Activated CD4-positive, alpha-beta memory T cell treated with anti-CD3 and anti-CD28 coated beads for 36 hours (primary cell): Measurements from ENCODE around the gene PKP3. TPM values are rescaled to one million over a fixed set of nuclear protein-coding genes. Genes with fewer than 3 reads are reported as not detected.

Experiments
- CTCF ChIA-PET: fragments of 350-600 bp; sonication (Branson Sonifier 250); formaldehyde crosslinking; loops from one replicate; lab custom pipeline; 2021; ENCODE audit warnings: antibody characterized with exemption, inconsistent platforms; lab: Charles Lee
- POLR2A ChIA-PET: fragments of 350-600 bp; sonication (Branson Sonifier 250); formaldehyde crosslinking; loops from one replicate; lab custom pipeline; 2021; ENCODE audit warnings: antibody characterized with exemption; lab: Charles Lee
- DNase-seq: peaks from one replicate; pipeline ENCODE4 v3.0.0-alpha.2; 2020
- H3K27ac Mint-ChIP-seq: one replicate; pipeline ENCODE4 v1.8.0; 2021; ENCODE audit warnings: mixed read lengths
- H3K27me3 Mint-ChIP-seq: one replicate; pipeline ENCODE4 v1.8.0; 2021; ENCODE audit warnings: mixed read lengths
- H3K36me3 Mint-ChIP-seq: one replicate; pipeline ENCODE4 v1.8.0; 2021; ENCODE audit warnings: mixed read lengths
- H3K4me1 Mint-ChIP-seq: one replicate; pipeline ENCODE4 v1.8.0; 2021; ENCODE audit warnings: low read depth, mixed read lengths
- H3K4me3 Mint-ChIP-seq: one replicate; pipeline ENCODE4 v1.8.0; 2021; ENCODE audit warnings: mild to moderate bottlenecking, mixed read lengths
- H3K9me3 Mint-ChIP-seq: one replicate; pipeline ENCODE4 v1.8.0; 2021; ENCODE audit warnings: mixed read lengths
- intact Hi-C: fragments of 100-400 bp; cut with micrococcal nuclease; formaldehyde crosslinking; loops from one replicate; pipeline ENCODE4 v1.15.1; 2023
- total RNA-seq, 2 experiments: library from RNA; stranded (reverse); gene quantifications; one replicate each; pipeline ENCODE4 v1.2.3, GENCODE V29; 2021

Gene PKP3
- total RNA-seq, 2 experiments from 2014 or later: 0.40 TPM; not detected in 1

DNA sequence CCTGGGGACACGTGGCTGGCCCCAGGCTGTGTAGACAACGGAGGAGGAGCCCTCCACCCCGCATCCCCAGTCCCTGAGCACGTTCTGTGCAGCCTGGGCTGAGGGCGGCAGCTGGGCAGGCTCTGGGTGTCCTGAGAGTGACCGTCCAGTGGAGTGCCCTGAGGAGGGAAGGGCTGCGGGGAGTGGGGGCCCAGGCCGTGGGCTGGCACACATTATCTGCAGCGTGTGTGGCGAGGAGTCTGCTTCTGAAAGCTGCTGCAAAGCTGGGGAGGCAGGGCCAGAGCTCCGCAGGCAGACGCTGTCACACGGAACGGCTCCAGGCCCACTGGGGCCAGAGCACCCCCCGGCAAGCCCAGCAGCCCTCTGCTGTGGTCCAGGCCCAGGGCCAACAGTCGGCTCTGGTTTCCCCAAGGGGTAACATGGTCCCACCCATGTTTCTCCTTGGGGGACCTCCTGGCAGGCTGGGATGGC lies 48.6 kb downstream of the PKP3 start:
- Mint-ChIP-seq H3K27me3 (peaks cover 2% of the 10 kb centered on the region), H3K4me1 (peaks cover 22% of the 10 kb centered on the region), H3K27ac (no peak overlapping the region), H3K36me3 (no peaks in the 10 kb centered on the region), H3K4me3 (no peak overlapping the region), H3K9me3 (no peaks in the 10 kb centered on the region)
- no peak for DNase-seq
- CTCF ChIA-PET: interaction anchor here (1.0 kb wide), 1 partner anchor 26 kb away, joined by 3 read pairs; no protein-coding TSS in a partner anchor
- intact Hi-C loops: no loop called here
- POLR2A ChIA-PET: no interaction called here

DNA sequence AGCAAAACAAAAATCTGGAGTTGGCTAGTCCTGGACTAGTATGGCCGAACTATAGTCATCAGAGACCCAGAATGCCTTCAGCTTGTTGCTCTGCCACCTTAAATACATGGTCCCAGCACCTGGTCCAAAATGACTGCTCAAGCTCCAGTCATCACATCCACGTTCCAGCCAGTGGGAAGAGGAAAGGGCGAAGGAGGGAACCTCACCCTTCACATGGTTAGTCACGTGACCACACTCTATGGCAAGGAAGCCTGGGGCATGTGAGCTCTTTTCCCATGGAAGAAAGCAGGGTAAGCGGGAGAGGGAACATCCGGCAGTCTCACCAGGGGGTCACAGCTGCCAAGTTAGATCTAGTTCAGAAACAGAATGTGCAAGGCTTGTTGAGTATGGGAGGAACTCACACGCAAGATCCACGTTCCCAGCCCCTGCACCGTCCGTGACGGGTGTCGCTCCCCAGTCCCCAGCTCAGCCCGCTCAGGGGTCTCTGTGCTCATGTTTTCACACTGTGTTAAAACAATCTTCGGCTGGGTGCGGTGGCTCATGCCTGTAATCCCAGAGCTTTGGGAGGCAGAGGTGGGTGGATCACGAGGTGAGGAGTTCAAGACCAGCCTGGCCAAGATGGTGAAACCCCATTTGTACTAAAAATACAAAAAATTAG lies 49.7 kb downstream of the PKP3 start:
- ChIA-PET POLR2A (no interaction called here), CTCF (no interaction called here)
- Mint-ChIP-seq H3K27ac (no peak overlapping the region), H3K27me3 (peaks cover 2% of the 10 kb centered on the region), H3K36me3 (no peaks in the 10 kb centered on the region), H3K4me1 (peaks cover 22% of the 10 kb centered on the region), H3K9me3 (no peaks in the 10 kb centered on the region), H3K4me3 (no peak overlapping the region)
- DNase-seq: no peak
- intact Hi-C loops: no loop called here

DNA sequence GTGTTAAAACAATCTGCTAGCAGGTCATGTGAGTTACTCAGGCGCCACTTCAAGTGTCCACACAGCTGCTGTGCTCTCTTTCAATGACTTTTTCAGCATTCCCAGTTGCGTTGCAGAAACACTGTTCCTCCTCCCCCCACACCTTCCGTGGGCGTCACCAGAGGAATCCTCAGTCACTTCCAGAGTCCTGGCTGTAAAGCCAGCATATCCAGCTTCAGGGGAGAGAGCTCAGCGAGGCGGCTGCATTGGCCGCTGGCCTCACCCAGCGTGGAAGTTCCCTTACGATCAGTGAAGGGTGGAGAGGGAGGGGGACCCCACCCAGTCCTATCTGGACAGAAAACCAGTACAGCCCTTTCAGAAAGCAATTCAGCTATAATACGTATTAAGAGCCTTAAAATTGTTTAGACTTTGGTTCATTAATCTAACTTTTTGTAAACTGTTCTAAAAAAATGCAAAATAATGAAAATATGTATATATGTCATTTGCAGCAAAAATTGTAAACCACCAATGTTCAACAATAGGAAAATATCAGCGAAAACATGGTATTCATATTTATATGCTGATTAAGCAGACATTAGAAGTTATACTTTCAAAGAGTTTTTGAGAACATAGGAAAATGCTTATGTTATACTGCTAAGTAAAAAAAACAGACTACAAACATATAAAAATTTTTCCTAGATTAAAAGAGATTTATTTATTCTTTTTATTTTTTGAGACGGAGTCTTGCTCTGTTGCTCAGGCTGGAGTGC lies 50.6 kb downstream of the PKP3 start:
- Mint-ChIP-seq H3K27ac (no peak overlapping the region), H3K4me1 (peaks cover 24% of the 10 kb centered on the region), H3K27me3 (peaks cover 2% of the 10 kb centered on the region), H3K4me3 (no peak overlapping the region), H3K9me3 (no peaks in the 10 kb centered on the region), H3K36me3 (no peaks in the 10 kb centered on the region)
- CTCF ChIA-PET: interaction anchor here (0.7 kb wide), 1 partner anchor 189 kb away, joined by 3 read pairs; no protein-coding TSS in a partner anchor
- intact Hi-C loops: loop anchor here (5.0 kb wide), 1 partner anchor 137 kb away; the partner anchor contains the start of gene IFITM2
- DNase-seq: no peak
- POLR2A ChIA-PET: no interaction called here

DNA sequence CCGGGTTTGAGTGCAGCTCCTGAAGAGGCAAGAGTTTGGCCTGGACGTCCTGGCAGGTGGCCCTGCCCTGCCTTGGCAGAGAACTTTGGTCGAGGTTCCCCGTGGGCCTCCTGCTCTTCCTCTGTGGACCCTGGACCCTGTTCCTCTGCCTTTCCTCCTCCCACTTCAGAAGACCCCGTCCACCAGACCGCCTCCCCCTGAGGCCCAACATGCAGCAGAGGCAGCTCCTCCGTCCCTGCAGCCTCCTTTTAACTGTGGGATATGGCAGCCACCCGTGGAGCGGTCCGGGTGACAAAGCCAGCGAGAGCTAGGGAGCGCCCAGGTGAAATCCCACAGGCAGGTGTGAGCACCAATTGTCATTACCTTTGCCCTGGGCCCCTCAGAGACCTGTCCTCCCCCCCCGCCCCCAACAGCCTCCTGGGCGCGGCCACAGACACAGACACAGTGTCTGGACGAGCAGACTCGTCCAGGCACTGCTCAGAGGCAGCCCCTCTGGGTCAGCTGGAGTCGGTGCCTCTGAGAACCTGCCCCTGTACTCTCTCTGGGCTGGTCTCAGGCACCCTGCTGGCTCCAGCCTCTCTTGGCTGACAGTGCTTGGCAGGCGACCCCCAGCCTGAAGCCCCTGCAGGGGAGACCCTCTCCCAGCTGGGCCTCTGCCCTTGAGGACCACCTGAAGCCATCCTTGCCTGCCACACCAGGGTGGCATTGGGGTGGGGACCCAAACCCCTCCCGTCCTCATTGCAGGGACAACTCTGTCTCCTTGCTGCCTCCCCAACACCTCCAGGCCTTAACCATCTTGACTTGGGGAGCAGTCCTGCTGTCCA lies 52.0 kb downstream of the PKP3 start:
- no peaks in the 10 kb centered on the region for H3K36me3 Mint-ChIP-seq
- H3K27me3 Mint-ChIP-seq: peaks cover 2% of the 10 kb centered on the region
- H3K27ac Mint-ChIP-seq: no peak overlapping the region
- ChIA-PET POLR2A (no interaction called here), CTCF (no interaction called here)
- no peaks in the 10 kb centered on the region for H3K9me3 Mint-ChIP-seq
- H3K4me3 Mint-ChIP-seq: no peak overlapping the region
- intact Hi-C loops: loop anchor here (5.0 kb wide), 1 partner anchor 139 kb away; the partner anchor contains the start of gene IFITM2
- peaks cover 18% of the 10 kb centered on the region for H3K4me1 Mint-ChIP-seq
- DNase-seq: no peak

DNA sequence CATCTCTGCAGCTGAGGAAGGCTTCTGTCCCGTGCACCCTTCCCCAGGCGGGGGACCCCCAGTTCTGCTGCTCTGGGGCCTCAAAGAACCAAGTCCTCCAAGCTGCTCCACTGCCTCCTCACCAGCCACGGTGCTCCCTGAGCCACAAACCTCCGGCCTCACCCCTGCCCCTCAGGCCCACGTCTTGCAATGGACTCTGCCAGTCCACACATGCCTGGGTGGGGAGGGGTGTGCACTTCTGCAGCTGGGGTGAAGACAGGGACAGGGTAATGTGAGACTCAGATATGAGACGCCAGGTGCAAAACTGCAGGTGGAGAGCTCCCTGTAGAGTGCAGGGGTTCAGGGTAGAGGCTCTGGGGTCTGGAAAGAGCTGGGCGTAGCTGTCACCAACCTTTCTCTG lies 52.9 kb downstream of the PKP3 start:
- Mint-ChIP-seq H3K4me1 (peaks cover 23% of the 10 kb centered on the region), H3K36me3 (no peaks in the 10 kb centered on the region), H3K27ac (no peak overlapping the region), H3K9me3 (no peaks in the 10 kb centered on the region), H3K4me3 (peak overlapping the region; percentile 18), H3K27me3 (peaks cover 2% of the 10 kb centered on the region)
- DNase-seq: no peak
- ChIA-PET CTCF (interaction anchor here (1.0 to 5.0 kb wide), 4 partner anchors 40 to 196 kb away, joined by 4 to 49 read pairs (median 12); no protein-coding TSS in a partner anchor), POLR2A (interaction anchor here (1.1 to 3.5 kb wide), 4 partner anchors 10 to 91 kb away, joined by 4 to 22 read pairs (median 10); partner anchors contain the start of gene RNH1)
- intact Hi-C loops: loop anchor here (5.0 kb wide), 1 partner anchor 140 kb away; the partner anchor contains the start of gene IFITM2

DNA sequence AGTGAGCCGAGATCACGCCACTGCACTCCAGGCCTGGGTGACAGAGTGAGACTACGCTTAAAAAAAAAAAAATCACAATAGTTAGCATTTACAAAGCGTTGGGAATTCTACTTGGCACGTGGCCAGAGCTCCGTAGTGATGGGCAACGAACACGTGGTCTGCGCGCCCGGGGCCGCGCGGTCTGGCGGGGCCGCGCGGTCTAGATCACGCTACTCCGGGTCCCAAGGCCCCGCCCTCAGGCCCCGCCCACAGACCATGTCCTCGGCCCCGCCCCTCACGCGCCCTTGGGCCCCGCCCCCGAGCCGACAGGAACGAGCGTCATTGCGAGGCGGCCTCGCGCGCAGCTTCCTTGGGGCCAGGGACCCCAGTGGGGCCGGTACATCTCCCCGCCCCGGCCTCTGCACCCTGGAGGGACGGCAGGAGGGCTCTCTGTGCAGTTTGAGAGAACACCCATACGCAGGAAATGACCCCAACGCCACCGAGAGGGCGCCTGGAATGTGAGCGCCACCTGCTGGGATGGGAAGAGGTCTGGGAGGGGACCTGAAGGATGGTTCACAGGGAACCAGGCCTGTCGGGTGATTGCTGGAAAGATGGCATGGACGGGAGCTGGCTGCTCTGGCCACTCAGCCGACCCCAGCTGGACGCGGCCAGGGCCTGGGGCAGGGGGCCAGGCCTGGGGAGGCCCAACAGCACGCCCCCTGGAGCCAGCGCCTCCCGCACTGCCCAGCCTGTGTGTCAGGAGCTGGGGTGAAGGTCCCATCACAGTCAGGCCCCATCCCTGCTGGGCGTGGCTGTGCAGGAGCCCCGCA lies 54.1 kb downstream of the PKP3 start:
- intact Hi-C loops: loop anchor here (1.0 to 5.0 kb wide), 4 partner anchors 31 to 141 kb away; partner anchors contain the start of genes IFITM2 and RNH1
- no peaks in the 10 kb centered on the region for H3K9me3 Mint-ChIP-seq
- H3K27me3 Mint-ChIP-seq: peaks cover 2% of the 10 kb centered on the region
- peaks cover 21% of the 10 kb centered on the region for H3K4me1 Mint-ChIP-seq
- peak overlapping the region; percentile 90 for H3K4me3 Mint-ChIP-seq
- POLR2A ChIA-PET: interaction anchor here (0.8 to 3.5 kb wide), 10 partner anchors 8 to 241 kb away, joined by 3 to 22 read pairs (median 5); partner anchors contain the start of genes BET1L, RIC8A, RNH1 and SIGIRR
- peak; percentile 97 for DNase-seq
- peak overlapping the region; percentile 95 for H3K27ac Mint-ChIP-seq
- no peaks in the 10 kb centered on the region for H3K36me3 Mint-ChIP-seq
- CTCF ChIA-PET: interaction anchor here (0.6 to 5.0 kb wide), 22 partner anchors 8 to 265 kb away, joined by 3 to 49 read pairs (median 4); partner anchors contain the start of gene RNH1

DNA sequence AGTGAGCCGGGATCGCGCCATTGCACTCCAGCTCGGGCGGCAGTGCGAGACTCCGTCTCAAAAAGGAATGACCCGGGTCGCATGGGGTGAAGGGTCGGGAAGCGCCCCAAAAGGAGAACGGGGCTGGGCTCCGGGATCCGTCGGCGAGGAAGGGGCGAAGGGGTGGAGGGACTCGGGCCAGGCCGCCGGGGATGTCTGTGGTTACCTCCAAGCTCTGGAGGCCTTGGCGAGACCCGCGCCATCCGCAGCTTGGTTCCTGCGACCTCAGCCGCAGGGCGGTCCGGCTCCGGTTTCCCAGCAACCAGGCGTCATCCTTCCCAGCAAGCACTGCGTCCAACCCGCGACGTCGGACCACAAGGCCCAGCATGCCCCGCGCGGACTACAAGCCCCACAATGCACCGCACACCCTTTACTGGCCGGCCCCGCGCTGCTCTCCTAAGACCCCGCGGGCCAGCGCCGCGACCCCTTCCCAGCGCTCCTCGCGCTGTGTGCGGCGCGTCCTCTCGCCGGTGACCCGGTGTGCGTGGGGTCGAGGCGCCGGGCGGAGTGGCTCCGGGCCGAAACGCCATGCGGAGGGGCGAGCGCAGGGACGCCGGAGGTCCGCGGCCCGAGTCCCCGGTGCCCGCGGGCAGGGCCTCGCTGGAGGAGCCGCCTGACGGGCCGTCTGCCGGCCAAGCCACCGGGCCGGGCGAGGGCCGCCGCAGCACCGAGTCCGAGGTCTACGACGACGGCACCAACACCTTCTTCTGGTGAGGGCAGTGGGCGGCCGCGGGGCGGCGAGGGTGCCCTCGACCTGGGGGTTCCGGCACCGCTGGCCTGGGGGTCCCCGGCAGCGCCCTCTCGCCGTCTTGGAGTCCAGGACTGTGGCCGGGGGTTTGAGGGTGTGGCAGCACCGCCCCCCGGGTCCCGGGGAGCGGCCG lies 56.1 kb downstream of the PKP3 start, which contains the start of gene PTDSS2:
TSS of gene PTDSS2 (plus strand) at position 391 of the 920 bp plus-strand sequence. CDS start at position 568, 177 bp downstream.
- H3K4me3 Mint-ChIP-seq: peak within 1 kb of the TSS; percentile 90
- H3K9me3 Mint-ChIP-seq: no peaks in the 10 kb centered on the region
- ChIA-PET CTCF (interaction anchor here (0.6 to 5.0 kb wide), 14 partner anchors 33 to 199 kb away, joined by 3 to 49 read pairs (median 4); partner anchors contain the start of genes RNH1 and SIGIRR), POLR2A (interaction anchor here (0.6 to 3.5 kb wide), 9 partner anchors 10 to 243 kb away, joined by 3 to 22 read pairs (median 4); partner anchors contain the start of genes BET1L, RIC8A and RNH1)
- peak within 1 kb of the TSS; percentile 95 for H3K27ac Mint-ChIP-seq
- intact Hi-C loops: loop anchor here (2.0 to 5.0 kb wide), 4 partner anchors 33 to 243 kb away; partner anchors contain the start of genes BET1L, IFITM2 and RIC8A
- H3K36me3 Mint-ChIP-seq: no peaks in the 10 kb centered on the region
- no peaks in the 10 kb centered on the region for H3K27me3 Mint-ChIP-seq
- peak; percentile 97 for DNase-seq
- H3K4me1 Mint-ChIP-seq: peaks cover 23% of the 10 kb centered on the region

DNA sequence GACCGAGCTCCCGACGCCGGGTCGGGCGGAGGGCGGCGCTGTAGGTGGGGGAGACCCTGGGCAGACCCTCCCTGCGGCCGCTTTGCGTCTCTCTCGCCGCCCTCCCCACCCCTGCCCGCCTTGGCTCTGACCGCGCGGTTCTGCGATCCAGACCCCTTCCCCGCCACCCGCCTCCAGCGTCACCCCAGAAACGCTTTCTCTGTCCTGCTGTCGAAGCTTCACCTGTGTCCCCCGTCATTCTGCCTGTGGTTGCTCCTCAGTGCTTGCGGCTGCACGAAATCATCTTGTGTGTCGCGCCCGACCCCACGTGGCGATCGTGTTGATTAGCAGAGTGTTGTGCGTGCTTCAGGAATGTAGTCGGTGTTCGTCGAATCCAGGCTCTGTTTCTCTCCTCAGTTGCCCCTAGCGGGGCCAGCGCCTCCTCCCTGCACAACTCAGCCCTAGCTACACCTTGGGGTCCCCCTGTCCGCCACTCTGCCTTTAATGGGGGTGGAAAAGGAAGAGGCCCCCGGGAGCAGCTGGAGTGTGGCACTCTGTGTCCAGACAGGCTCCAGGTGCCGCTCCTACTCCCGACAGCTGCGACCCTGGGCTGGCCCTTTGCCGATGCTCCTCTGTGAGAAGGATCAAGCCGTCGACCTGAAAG lies 56.9 kb downstream of the PKP3 start:
- DNase-seq: peak; percentile 80
- peak overlapping the region; percentile 81 for H3K27ac Mint-ChIP-seq
- H3K27me3 Mint-ChIP-seq: no peaks in the 10 kb centered on the region
- ChIA-PET CTCF (interaction anchor here (0.6 to 5.0 kb wide), 10 partner anchors 34 to 483 kb away, joined by 3 to 49 read pairs (median 3); no protein-coding TSS in a partner anchor), POLR2A (interaction anchor here (0.6 to 3.4 kb wide), 2 partner anchors 44 to 145 kb away, joined by 3 to 15 read pairs; no protein-coding TSS in a partner anchor)
- intact Hi-C loops: loop anchor here (2.0 kb wide), 1 partner anchor 244 kb away; the partner anchor contains the start of genes BET1L and RIC8A
- H3K4me3 Mint-ChIP-seq: peak overlapping the region; percentile 87
- no peaks in the 10 kb centered on the region for H3K9me3 Mint-ChIP-seq
- peaks cover 1% of the 10 kb centered on the region for H3K36me3 Mint-ChIP-seq
- peaks cover 26% of the 10 kb centered on the region for H3K4me1 Mint-ChIP-seq

DNA sequence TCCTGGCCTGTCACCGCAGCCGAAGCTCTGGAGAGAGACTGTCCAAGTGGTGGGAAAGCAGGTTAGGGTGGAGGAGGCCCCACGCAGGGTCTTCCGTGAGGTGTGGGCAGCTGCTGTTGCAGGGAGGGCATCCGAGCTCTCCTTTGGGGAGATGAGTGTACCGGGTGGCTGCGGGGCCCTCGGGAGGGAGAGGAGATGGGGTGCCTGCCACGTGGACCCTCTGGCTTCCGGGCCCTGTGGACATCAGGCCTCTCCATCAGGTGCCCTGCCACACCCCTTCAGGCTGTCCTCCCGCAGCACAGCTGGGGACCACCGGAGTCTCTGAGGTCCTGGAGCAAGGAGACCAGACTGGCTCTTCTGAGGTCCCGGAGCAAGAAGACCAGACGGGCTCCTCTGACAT lies 57.7 kb downstream of the PKP3 start:
- no peak for DNase-seq
- peaks cover 33% of the 10 kb centered on the region for H3K4me1 Mint-ChIP-seq
- H3K36me3 Mint-ChIP-seq: peaks cover 1% of the 10 kb centered on the region
- POLR2A ChIA-PET: no interaction called here
- peak overlapping the region; percentile 87 for H3K4me3 Mint-ChIP-seq
- intact Hi-C loops: loop anchor here (2.0 kb wide), 1 partner anchor 245 kb away; the partner anchor contains the start of genes BET1L and RIC8A
- H3K27me3 Mint-ChIP-seq: no peaks in the 10 kb centered on the region
- no peaks in the 10 kb centered on the region for H3K9me3 Mint-ChIP-seq
- CTCF ChIA-PET: interaction anchor here (0.8 to 5.0 kb wide), 4 partner anchors 45 to 201 kb away, joined by 3 to 49 read pairs (median 6); no protein-coding TSS in a partner anchor
- no peak overlapping the region for H3K27ac Mint-ChIP-seq
